ENCODE measurements around the gene LPAR1.

The LPAR1 gene

GRCh38 chr9:111036429-111036789 lies 1.9 kb downstream of the LPAR1 start (continued):
- TF ChIP-seq TRIM28 (IDR thresholded peaks at IDR 0.05; ENCODE audit: borderline replicate concordance, low read length) (no peak), ZSCAN5A (tag by site-specific recombination; IDR thresholded peaks at IDR 0.05) (no peak), ZEB2 (tag by site-specific recombination; IDR thresholded peaks at IDR 0.05) (no peak), ZBTB17 (tag by site-specific recombination; IDR thresholded peaks at IDR 0.05) (peak; percentile 91), ZNF48 (tag by site-specific recombination; IDR thresholded peaks at IDR 0.05) (no peak), ZNF169 (tag by site-specific recombination; IDR thresholded peaks at IDR 0.05) (no peak), ZNF16 (tag by site-specific recombination; IDR thresholded peaks at IDR 0.05; ENCODE audit: low read depth) (no peak), ZNF561 (tag by site-specific recombination; IDR thresholded peaks at IDR 0.05; ENCODE audit: borderline replicate concordance) (no peak), ZNF747 (tag by site-specific recombination; IDR thresholded peaks at IDR 0.05) (no peak), ZNF341 (tag by site-specific recombination; IDR thresholded peaks at IDR 0.05; ENCODE audit: low read depth) (peak; percentile 39; the same call in 1 of the 2 replicates), HOXC10 (CRISPR knock-in tag; IDR thresholded peaks at IDR 0.05) (no peak), ZNF112 (tag by site-specific recombination; IDR thresholded peaks at IDR 0.05) (no peak), ZBTB26 (tag by site-specific recombination; optimal IDR thresholded peaks at IDR 0.05) (peak; percentile 19), ZNF391 (tag by site-specific recombination; IDR thresholded peaks at IDR 0.05; ENCODE audit: borderline replicate concordance, low read depth) (no peak), ZNF558 (tag by site-specific recombination; IDR thresholded peaks at IDR 0.05) (no peak), ZNF473 (tag by site-specific recombination; IDR thresholded peaks at IDR 0.05) (no peak), SCRT1 (tag by site-specific recombination; IDR thresholded peaks at IDR 0.05; ENCODE audit: borderline replicate concordance) (no peak), ZNF184 (tag by site-specific recombination; IDR thresholded peaks at IDR 0.05) (no peak), ZNF280C (tag by site-specific recombination; IDR thresholded peaks at IDR 0.05) (no peak), ZNF133 (tag by site-specific recombination; IDR thresholded peaks at IDR 0.05) (no peak), OVOL3 (tag by site-specific recombination; IDR thresholded peaks at IDR 0.05) (no peak), TSHZ1 (tag by site-specific recombination; IDR thresholded peaks at IDR 0.05; ENCODE audit: borderline replicate concordance) (no peak), EGR2 (tag by site-specific recombination; IDR thresholded peaks at IDR 0.05; ENCODE audit: low read depth) (0 out of 2 replicates have a peak, but pooled peaks have one; percentile 15)
- TF ChIP-seq, protein P1, sequence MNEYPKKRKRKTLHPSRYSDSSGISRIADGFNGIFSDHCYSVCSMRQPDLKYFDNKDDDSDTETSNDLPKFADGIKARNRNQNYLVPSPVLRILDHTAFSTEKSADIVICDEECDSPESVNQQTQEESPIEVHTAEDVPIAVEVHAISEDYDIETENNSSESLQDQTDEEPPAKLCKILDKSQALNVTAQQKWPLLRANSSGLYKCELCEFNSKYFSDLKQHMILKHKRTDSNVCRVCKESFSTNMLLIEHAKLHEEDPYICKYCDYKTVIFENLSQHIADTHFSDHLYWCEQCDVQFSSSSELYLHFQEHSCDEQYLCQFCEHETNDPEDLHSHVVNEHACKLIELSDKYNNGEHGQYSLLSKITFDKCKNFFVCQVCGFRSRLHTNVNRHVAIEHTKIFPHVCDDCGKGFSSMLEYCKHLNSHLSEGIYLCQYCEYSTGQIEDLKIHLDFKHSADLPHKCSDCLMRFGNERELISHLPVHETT (tag by site-specific recombination; IDR thresholded peaks at IDR 0.05): no peak
- TF ChIP-seq, protein P2, sequence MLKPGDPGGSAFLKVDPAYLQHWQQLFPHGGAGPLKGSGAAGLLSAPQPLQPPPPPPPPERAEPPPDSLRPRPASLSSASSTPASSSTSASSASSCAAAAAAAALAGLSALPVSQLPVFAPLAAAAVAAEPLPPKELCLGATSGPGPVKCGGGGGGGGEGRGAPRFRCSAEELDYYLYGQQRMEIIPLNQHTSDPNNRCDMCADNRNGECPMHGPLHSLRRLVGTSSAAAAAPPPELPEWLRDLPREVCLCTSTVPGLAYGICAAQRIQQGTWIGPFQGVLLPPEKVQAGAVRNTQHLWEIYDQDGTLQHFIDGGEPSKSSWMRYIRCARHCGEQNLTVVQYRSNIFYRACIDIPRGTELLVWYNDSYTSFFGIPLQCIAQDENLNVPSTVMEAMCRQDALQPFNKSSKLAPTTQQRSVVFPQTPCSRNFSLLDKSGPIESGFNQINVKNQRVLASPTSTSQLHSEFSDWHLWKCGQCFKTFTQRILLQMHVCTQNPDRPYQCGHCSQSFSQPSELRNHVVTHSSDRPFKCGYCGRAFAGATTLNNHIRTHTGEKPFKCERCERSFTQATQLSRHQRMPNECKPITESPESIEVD (tag by site-specific recombination; IDR thresholded peaks at IDR 0.05): no peak
- TF ChIP-seq, protein P3, sequence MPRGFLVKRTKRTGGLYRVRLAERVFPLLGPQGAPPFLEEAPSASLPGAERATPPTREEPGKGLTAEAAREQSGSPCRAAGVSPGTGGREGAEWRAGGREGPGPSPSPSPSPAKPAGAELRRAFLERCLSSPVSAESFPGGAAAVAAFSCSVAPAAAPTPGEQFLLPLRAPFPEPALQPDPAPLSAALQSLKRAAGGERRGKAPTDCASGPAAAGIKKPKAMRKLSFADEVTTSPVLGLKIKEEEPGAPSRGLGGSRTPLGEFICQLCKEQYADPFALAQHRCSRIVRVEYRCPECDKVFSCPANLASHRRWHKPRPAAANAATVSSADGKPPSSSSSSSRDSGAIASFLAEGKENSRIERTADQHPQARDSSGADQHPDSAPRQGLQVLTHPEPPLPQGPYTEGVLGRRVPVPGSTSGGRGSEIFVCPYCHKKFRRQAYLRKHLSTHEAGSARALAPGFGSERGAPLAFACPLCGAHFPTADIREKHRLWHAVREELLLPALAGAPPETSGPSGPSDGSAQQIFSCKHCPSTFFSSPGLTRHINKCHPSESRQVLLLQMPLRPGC (tag by site-specific recombination; IDR thresholded peaks at IDR 0.05): no peak
